Nephron progenitor cell (in vitro differentiated cells): ENCODE results near the gene OSBPL5.

Experiments
- DNase-seq: peaks from one replicate; pipeline ENCODE4 v3.0.0; 2021
- H3K27ac Mint-ChIP-seq: 2 replicates; pipeline ENCODE4 v1.8.0; 2021; ENCODE audit warnings: mild to moderate bottlenecking, moderate library complexity, mixed read lengths
- H3K27me3 Mint-ChIP-seq: 2 replicates; pipeline ENCODE4 v1.8.0; 2021; ENCODE audit warnings: mild to moderate bottlenecking, low read depth, mixed read lengths; ENCODE audit not compliant: poor library complexity
- H3K36me3 Mint-ChIP-seq: 2 replicates; pipeline ENCODE4 v1.8.0; 2021; ENCODE audit warnings: low read depth, mixed read lengths
- H3K4me1 Mint-ChIP-seq: 2 replicates; pipeline ENCODE4 v1.8.0; 2021; ENCODE audit warnings: mixed read lengths
- H3K4me3 Mint-ChIP-seq: 2 replicates; pipeline ENCODE4 v1.8.0; 2021; ENCODE audit warnings: mild to moderate bottlenecking, moderate library complexity, mixed read lengths
- H3K9me3 Mint-ChIP-seq: 2 replicates; pipeline ENCODE4 v1.8.0; 2021; ENCODE audit warnings: mild to moderate bottlenecking, moderate library complexity, mixed read lengths
- TF ChIP-seq, protein P1 (sequence below): fragments of 200-600 bp; sonication (generic); IDR thresholded peaks from 2 replicates; pipeline ENCODE4 v1.5.0; 2021; ENCODE audit warnings: antibody characterized with exemption

Gene OSBPL5

DNA sequence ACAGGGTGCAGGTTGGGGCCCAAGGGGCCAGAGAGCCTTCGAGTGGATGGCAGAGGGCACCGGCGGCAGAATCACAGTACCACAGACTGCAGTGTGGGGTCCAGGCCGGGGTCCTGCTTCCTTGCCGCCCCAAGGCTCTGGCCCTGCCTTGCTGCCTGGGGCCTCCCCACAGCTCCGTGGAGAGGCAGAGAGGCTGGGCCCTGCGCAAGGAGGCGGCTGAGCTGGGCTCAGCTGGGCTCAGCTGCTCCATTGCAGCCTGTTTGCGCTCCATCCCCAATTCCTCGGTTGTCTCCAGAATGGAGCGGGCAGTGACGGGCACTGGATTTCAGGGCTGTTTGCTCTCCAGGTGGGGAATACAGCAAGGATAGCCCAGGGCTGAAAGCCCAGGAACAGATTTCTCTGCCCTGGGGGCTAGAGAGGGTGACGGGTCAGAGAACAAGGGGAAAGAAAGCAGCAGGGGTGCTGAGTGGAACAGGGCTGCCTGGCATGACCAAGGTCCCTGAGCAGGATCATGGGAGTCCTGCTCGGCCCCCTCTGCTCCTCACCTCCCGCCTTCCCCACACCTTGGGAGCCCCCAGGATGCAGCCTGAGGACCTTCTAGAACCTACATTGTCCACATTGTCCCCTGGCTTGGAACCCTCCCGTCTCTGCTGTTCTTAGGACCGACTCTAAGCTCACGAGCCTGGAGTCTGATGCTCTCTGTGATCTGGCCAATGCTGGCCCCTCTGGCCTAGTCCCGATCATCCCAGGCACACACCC is 34.6 kb upstream of the OSBPL5 start:
- peaks cover 18% of the 10 kb centered on the region for H3K4me1 Mint-ChIP-seq
- H3K4me3 Mint-ChIP-seq = no peak overlapping the region
- TF ChIP-seq, protein P1, sequence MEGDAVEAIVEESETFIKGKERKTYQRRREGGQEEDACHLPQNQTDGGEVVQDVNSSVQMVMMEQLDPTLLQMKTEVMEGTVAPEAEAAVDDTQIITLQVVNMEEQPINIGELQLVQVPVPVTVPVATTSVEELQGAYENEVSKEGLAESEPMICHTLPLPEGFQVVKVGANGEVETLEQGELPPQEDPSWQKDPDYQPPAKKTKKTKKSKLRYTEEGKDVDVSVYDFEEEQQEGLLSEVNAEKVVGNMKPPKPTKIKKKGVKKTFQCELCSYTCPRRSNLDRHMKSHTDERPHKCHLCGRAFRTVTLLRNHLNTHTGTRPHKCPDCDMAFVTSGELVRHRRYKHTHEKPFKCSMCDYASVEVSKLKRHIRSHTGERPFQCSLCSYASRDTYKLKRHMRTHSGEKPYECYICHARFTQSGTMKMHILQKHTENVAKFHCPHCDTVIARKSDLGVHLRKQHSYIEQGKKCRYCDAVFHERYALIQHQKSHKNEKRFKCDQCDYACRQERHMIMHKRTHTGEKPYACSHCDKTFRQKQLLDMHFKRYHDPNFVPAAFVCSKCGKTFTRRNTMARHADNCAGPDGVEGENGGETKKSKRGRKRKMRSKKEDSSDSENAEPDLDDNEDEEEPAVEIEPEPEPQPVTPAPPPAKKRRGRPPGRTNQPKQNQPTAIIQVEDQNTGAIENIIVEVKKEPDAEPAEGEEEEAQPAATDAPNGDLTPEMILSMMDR = no peak
- no peaks in the 10 kb centered on the region for H3K36me3 Mint-ChIP-seq
- H3K27me3 Mint-ChIP-seq = peaks cover 49% of the 10 kb centered on the region
- H3K9me3 Mint-ChIP-seq = no peaks in the 10 kb centered on the region
- DNase-seq = no peak
- H3K27ac Mint-ChIP-seq = no peak overlapping the region

DNA sequence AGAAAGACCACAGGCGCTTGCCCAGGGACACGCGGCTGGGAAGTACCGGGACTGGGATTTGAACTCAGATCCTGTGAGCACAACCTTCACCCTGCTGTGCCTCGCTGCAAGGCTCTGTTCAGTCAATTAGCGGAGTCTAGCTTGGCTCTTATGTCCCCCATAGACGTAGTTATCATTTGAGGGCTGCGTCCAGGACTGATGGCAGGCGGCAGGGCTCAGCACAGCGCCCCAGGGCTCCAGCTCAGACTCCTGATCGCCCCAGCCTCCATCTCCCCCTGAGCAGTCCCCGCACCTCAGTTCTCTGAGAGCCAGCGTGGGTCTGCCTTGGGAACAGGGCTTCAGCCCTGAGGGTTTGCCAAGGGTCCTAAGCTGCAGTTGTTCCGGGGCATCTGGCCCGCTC is 33.7 kb upstream of the OSBPL5 start:
- H3K36me3 Mint-ChIP-seq = no peaks in the 10 kb centered on the region
- peaks cover 47% of the 10 kb centered on the region for H3K27me3 Mint-ChIP-seq
- no peak overlapping the region for H3K27ac Mint-ChIP-seq
- no peak overlapping the region for H3K4me3 Mint-ChIP-seq
- H3K9me3 Mint-ChIP-seq = no peaks in the 10 kb centered on the region
- no peak for DNase-seq
- peaks cover 21% of the 10 kb centered on the region for H3K4me1 Mint-ChIP-seq
- TF ChIP-seq, protein P1 = no peak

DNA sequence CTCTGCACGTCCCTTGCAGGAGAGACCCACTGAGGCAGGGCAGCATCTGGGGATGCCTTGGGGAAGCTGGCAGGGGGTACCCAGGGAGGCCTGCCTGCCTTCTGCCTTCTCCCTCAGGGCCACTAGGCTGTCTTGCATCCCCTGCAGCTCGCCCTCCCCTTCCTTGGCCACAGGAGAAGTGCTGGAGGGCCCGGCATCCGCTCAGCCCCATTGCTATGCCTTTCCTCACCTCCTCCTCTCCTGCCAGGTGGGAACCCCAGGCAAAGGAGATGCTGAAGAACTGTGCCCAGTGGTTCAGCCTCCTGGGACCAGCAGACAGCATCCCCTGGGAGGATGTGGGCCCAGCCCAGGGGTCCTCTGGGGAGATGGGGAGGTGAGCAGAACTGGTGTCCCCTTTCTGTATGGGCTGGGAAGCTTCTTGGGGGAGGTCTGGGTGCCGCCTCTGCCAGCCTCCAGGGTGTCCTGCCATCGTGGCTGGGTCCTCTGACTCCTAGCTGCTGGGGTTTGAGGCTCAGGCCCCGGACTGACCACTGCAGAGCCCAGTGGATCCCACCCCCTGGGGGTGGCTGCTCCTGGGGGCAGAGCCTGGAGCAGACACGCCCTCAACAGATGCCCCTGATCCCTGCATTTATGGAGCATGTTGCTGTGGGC is 32.9 kb upstream of the OSBPL5 start:
- no peak for DNase-seq
- H3K27ac Mint-ChIP-seq = no peak overlapping the region
- H3K27me3 Mint-ChIP-seq = peaks cover 39% of the 10 kb centered on the region
- TF ChIP-seq, protein P1 = no peak
- H3K4me1 Mint-ChIP-seq = peaks cover 29% of the 10 kb centered on the region
- no peak overlapping the region for H3K4me3 Mint-ChIP-seq
- no peaks in the 10 kb centered on the region for H3K9me3 Mint-ChIP-seq
- H3K36me3 Mint-ChIP-seq = no peaks in the 10 kb centered on the region

DNA sequence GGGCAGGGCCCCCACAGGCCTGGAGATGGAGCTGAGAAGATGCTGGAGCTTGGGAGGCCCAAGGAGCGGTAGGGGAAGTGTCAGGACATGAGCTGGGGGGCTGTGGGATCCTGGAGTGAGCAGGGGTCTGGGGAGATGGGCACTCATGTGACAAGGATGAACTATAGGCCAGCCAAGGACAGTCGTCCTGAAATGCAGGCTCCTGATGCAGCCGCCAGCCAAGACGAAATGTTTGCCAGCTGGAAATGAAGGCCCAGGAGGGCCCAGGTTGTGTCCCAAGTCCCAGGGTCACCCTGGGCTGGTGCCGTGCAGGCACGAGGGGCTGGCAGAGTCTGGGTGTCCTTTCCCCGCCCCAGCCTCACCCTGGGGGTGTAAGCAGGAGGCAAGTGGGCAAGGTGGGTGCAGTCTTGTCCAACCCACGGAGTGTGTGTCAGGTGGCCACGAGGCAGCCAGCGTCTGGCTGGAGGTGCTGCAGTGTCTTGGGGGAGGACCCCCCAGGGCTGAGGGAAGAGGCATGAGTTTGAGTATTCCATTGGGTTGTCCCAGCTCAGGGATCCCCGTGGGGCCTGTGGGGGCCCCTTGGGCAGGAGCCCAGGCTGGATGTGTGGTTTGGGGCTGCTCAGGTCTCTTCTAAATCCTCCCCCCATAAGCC is 32.1 kb upstream of the OSBPL5 start:
- TF ChIP-seq, protein P1 = no peak
- Mint-ChIP-seq H3K4me3 (no peak overlapping the region), H3K4me1 (peaks cover 24% of the 10 kb centered on the region), H3K9me3 (peaks cover under 1% of the 10 kb centered on the region), H3K36me3 (no peaks in the 10 kb centered on the region), H3K27me3 (peaks cover 31% of the 10 kb centered on the region), H3K27ac (no peak overlapping the region)
- DNase-seq = no peak

DNA sequence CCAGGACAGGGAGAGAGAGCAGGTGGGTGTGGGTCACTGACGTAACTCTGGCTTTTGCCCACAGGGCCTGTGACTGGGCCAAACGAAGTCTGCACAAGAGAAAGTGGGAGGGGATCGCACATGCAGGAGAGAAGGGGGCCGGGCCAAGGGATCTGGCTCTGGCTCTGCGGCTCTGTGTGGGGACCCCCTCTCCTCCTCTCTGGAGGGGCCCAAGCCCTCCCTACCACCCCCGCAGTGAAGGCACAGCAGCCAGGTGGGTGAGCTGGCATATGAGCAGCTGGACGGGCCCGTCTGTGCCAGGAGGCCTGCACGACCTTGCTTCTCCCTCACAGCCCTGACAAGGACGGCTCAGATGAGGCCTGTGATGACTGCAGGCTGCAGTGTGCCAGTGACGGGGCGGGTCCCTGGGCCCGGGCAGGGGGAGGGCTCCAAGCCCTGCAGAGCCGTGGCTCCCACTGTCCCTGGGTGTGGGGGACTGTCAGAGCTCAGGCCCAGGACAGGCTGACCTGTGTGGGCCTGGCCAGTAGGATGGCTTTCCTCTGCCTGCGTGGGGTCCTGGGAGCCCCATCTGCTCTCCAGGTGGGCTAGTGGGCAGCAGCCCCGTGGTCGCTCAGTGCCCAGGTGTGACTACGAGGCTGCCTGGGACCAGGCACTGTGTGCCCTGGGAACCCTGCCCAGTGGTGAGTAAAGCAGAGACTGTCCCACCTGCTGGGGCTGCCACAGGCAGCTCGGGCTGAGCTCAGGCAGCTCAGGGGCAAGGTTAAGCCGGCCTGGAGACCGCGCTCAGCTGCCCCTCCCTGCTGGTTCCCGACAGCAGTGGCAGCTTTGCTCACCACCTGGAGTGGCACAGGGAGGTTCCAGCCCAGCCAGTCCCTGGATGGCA is 31.3 kb upstream of the OSBPL5 start:
- Mint-ChIP-seq H3K4me3 (no peak overlapping the region), H3K36me3 (no peaks in the 10 kb centered on the region), H3K27me3 (peaks cover 23% of the 10 kb centered on the region), H3K27ac (peak overlapping the region; percentile 24), H3K9me3 (peaks cover 4% of the 10 kb centered on the region), H3K4me1 (peaks cover 24% of the 10 kb centered on the region)
- TF ChIP-seq, protein P1 = no peak
- no peak for DNase-seq
